NB4 (cell line): ENCODE results near the gene GOLGA2.

Source experiments
- CTCF ChIP-seq: IDR thresholded peaks from one replicate; pipeline ENCODE4 v1.5.1; 2012; ENCODE audit warnings: low read depth, low read length
- MYC ChIP-seq: IDR thresholded peaks from 2 replicates; pipeline ENCODE4 v1.6.1; 2011; ENCODE audit warnings: low read depth, low read length
- POLR2A ChIP-seq: IDR thresholded peaks from 2 replicates; pipeline ENCODE4 v1.6.1; 2011; ENCODE audit warnings: mild to moderate bottlenecking; ENCODE audit not compliant: insufficient read length; ENCODE audit errors: extremely low read depth

GRCh38 chr9:128233817-128234406, 41.9 kb downstream of the GOLGA2 start:
- no peak for TF ChIP-seq CTCF
- TF ChIP-seq POLR2A: no peak
- TF ChIP-seq MYC: no peak
